MCF 10A (cell line): Measurements from ENCODE around the gene OBSCN. TPM values are rescaled to one million over a fixed set of nuclear protein-coding genes. Genes with fewer than 3 reads are reported as not detected.

Experiments used
- BruUV-seq: library from RNA; stranded (reverse); fragments of 400-500 nt; replicated peaks from 2 replicates; lab custom pipeline; 2021; lab: Mats Ljungman, UMichigan
- CTCF ChIA-PET: fragments of 300-600 bp; sonication (Branson Sonifier 250); formaldehyde crosslinking; extraction: SDS; loops from one replicate; lab custom pipeline; 2021; ENCODE audit warnings: antibody characterized with exemption, inconsistent platforms; lab: Yijun Ruan, JAX
- POLR2A ChIA-PET: fragments of 300-600, 350-650 bp; sonication (Branson Sonifier 250); formaldehyde crosslinking; extraction: SDS; loops from one replicate; lab custom pipeline; 2020; ENCODE audit warnings: antibody characterized with exemption, inconsistent platforms; lab: Yijun Ruan, JAX
- DNase-seq: peaks from one replicate; pipeline ENCODE4 v3.0.0-alpha.2; 2018; ENCODE audit not compliant: unreplicated experiment
- H3K27ac Mint-ChIP-seq: one replicate; pipeline ENCODE4 v1.8.0; 2022; ENCODE audit warnings: mild to moderate bottlenecking, low read depth, mixed read lengths; ENCODE audit not compliant: unreplicated experiment
- H3K27me3 Mint-ChIP-seq: one replicate; pipeline ENCODE4 v1.8.0; 2022; ENCODE audit warnings: mixed read lengths; ENCODE audit not compliant: insufficient read depth, unreplicated experiment
- H3K36me3 Mint-ChIP-seq: one replicate; pipeline ENCODE4 v1.8.0; 2022; ENCODE audit warnings: mild to moderate bottlenecking, moderate library complexity, mixed read lengths; ENCODE audit not compliant: insufficient read depth, unreplicated experiment
- H3K4me1 Mint-ChIP-seq: one replicate; pipeline ENCODE4 v1.8.0; 2022; ENCODE audit warnings: mixed read lengths; ENCODE audit not compliant: insufficient read depth, unreplicated experiment
- H3K4me3 Mint-ChIP-seq: one replicate; pipeline ENCODE4 v1.8.0; 2022; ENCODE audit warnings: mild to moderate bottlenecking, moderate library complexity, mixed read lengths; ENCODE audit not compliant: unreplicated experiment
- H3K9me3 Mint-ChIP-seq: one replicate; pipeline ENCODE4 v1.8.0; 2022; ENCODE audit warnings: mixed read lengths; ENCODE audit not compliant: unreplicated experiment
- CTCF ChIP-seq: fragments of 200-600 bp; IDR thresholded peaks from one replicate; pipeline ENCODE4 v1.8.0; 2022; ENCODE audit warnings: antibody characterized with exemption, mild to moderate bottlenecking; ENCODE audit not compliant: unreplicated experiment
- intact Hi-C: fragments of 100-400 bp; cut with micrococcal nuclease; formaldehyde crosslinking; loops from 2 replicates; pipeline ENCODE4 v1.14.1; 2022
- total RNA-seq: library from RNA; stranded (reverse); gene quantifications from 2 replicates; pipeline ENCODE4 v1.2.3, GENCODE V29; 2022

Gene OBSCN
- total RNA-seq, 1 experiment from 2014 or later = 22.6 TPM

DNA sequence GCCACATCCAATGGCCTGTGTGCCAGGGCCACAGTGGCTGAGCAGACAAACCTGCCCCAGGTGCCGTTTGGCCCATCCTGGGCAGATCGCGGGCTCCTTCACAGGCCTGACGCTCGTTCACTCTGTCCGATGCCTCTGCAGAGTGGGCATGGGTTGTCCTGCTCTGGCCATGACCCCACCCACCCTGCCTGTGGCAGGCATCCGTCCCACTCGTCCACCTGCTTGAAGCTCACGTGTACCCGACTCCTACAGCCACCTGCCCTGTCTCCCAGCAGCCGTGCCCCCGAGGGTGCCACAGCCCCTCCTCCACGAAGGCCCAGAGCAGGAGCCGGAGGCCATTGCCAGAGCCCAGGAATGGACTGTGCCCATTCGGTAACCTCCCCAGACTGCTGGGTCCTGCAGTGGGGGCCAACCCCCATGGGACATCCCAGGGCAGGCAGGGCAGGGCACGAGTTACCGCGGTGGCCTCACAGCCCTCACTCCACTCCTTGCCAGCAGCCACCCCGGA, 156.9 kb downstream of the OBSCN start:
- H3K36me3 Mint-ChIP-seq = peaks cover 7% of the 10 kb centered on the region
- H3K27ac Mint-ChIP-seq = no peak overlapping the region
- CTCF ChIA-PET = no interaction called here
- TF ChIP-seq CTCF = no peak
- no peaks in the 10 kb centered on the region for H3K4me1 Mint-ChIP-seq
- H3K27me3 Mint-ChIP-seq = no peaks in the 10 kb centered on the region
- intact Hi-C loops = no loop called here
- POLR2A ChIA-PET = interaction anchor here (0.6 kb wide), 1 partner anchor 163 kb away, joined by 3 read pairs; no protein-coding TSS in a partner anchor
- no peak for DNase-seq
- H3K9me3 Mint-ChIP-seq = no peaks in the 10 kb centered on the region
- H3K4me3 Mint-ChIP-seq = no peak overlapping the region
- BruUV-seq = no TSS peak

DNA sequence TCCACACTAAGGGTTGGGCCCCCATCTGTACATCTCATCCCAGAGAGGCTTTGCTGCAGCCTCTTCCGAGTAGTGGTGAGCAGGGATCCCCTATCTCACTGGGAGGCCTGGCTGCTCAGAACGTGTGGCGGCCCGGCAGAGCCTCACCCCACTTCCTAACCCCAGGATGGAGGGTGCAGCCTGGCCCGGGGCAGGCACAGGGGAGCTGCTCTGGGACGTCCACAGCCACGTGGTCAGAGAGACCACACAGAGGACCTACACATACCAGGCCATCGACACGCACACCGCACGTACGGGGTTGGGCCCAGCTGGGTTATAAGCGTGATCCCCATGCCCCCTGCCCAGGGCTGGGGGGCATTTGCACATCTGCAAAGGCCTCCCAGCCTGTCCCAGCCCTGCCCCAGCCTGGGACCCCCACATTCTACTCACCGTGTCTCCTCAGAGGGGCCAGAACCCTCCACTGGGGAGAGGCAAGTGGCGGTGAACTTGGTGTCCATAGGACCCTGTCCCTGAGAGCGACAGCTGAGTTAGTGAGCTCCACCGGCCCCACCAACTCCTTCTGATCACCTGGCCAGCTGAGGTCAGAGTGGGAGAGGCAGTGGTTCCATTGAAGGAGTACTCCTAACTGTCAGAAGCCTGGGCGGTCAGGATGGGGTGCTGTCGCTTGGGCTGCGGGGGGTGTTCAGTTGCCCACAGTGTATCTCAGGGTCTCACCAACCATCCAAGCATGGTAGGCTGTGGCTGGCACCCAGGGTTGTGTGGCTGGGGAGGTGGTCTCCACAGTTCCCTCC, 157.6 kb downstream of the OBSCN start:
- Mint-ChIP-seq H3K27me3 (no peaks in the 10 kb centered on the region), H3K36me3 (peaks cover 7% of the 10 kb centered on the region), H3K4me1 (no peaks in the 10 kb centered on the region), H3K9me3 (no peaks in the 10 kb centered on the region), H3K4me3 (no peak overlapping the region), H3K27ac (no peak overlapping the region)
- no peak for DNase-seq
- TF ChIP-seq CTCF = no peak
- intact Hi-C loops = no loop called here
- BruUV-seq = no TSS peak
- ChIA-PET POLR2A (no interaction called here), CTCF (no interaction called here)

DNA sequence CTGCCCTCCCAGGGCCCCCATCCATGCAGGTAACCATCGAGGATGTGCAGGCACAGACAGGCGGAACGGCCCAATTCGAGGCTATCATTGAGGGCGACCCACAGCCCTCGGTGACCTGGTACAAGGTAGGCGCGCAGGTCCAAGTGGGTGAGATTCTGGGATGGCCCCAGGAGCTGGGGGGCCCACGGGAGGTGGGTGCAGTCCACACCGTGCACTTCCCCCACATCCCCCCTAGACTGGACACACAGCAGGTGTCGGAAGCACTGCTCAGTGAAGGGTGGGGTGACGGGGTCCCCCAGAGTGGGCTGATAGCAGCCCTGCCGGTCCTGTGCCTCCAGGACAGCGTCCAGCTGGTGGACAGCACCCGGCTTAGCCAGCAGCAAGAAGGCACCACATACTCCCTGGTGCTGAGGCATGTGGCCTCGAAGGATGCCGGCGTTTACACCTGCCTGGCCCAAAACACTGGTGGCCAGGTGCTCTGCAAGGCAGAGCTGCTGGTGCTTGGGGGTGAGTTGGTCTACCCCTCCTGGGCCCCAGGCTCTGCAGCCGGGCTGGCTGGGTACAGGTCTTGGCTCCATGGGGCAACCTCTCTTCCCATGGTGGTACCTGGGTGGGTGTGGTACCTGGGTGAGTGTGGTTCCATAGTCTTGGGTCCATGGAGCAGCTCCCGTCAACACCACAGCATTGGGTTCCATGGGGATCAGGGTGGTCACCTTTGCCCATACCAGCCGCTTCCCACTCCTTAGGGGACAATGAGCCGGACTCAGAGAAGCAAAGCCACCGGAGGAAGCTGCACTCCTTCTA, 158.4 kb downstream of the OBSCN start:
- no TSS peak for BruUV-seq
- intact Hi-C loops = no loop called here
- Mint-ChIP-seq H3K27me3 (no peaks in the 10 kb centered on the region), H3K4me1 (no peaks in the 10 kb centered on the region), H3K27ac (no peak overlapping the region), H3K9me3 (no peaks in the 10 kb centered on the region), H3K36me3 (peaks cover 7% of the 10 kb centered on the region), H3K4me3 (no peak overlapping the region)
- CTCF ChIA-PET = no interaction called here
- no peak for DNase-seq
- no peak for TF ChIP-seq CTCF
- POLR2A ChIA-PET = no interaction called here
